Neural progenitor cell (in vitro differentiated cells): Measurements from ENCODE around the gene SCAANT1.

ENCODE experiments used
- CTCF ChIP-seq: fragments of 200-600 bp; sonication (generic); IDR thresholded peaks from 2 replicates; pipeline ENCODE4 v1.5.1; 2017; ENCODE audit warnings: antibody characterized with exemption, mild to moderate bottlenecking
- EZH2 ChIP-seq: fragments of 200-600 bp; sonication (generic); IDR thresholded peaks from 2 replicates; pipeline ENCODE4 v1.6.1; 2017; ENCODE audit warnings: antibody characterized with exemption, mild to moderate bottlenecking, moderate library complexity
- EZH2phosphoT487 ChIP-seq: fragments of 200-600 bp; sonication (generic); IDR thresholded peaks from 2 replicates; pipeline ENCODE4 v1.6.1; 2017; ENCODE audit warnings: antibody characterized with exemption

GRCh38 chr3:63864965-63865327 lies 47.2 kb downstream of the SCAANT1 start:
- TF ChIP-seq CTCF: no peak
- no peak for TF ChIP-seq EZH2
- TF ChIP-seq EZH2phosphoT487: no peak
